HEK293 (cell line): ENCODE measurements around the gene CPE.

ENCODE experiments used
- CTCF ChIA-PET: fragments of 350-600 bp; formaldehyde crosslinking; extraction: SDS; loops from one replicate; lab custom pipeline; 2021; ENCODE audit warnings: antibody characterized with exemption; lab: Yijun Ruan, JAX
- POLR2A ChIA-PET: fragments of 300-600 bp; formaldehyde crosslinking; extraction: SDS; loops from one replicate; lab custom pipeline; 2020; ENCODE audit warnings: antibody characterized with exemption, inconsistent platforms; lab: Yijun Ruan, JAX
- H3K27ac ChIP-seq: fragments of 200-500 bp; sonication (Bioruptor generic); 2 replicates; pipeline ENCODE4 v1.5.1; 2014; ENCODE audit warnings: low read depth, low read length, control low read depth, inconsistent platforms; ENCODE audit errors: extremely low read depth
- H3K36me3 ChIP-seq, 2 experiments: fragments of 200-500 bp in 1 of 2; sonication (Bioruptor generic) in 1 of 2; 1 replicate in 1 of 2; 2 replicates in 1 of 2; pipeline ENCODE4 v1.5.1; 2014 to 2017; ENCODE audit warnings: inconsistent platforms in 2 of 2, low read length in 2 of 2; ENCODE audit not compliant: control insufficient read depth in 2 of 2, insufficient read depth in 1 of 2
- H3K4me1 ChIP-seq: fragments of 200-500 bp; sonication (Bioruptor generic); 2 replicates; pipeline ENCODE4 v1.5.1; 2014; ENCODE audit warnings: mild to moderate bottlenecking, low read length, inconsistent platforms; ENCODE audit not compliant: control insufficient read depth, insufficient read depth
- H3K4me3 ChIP-seq: 2 replicates; pipeline ENCODE4 v1.5.1; 2011; ENCODE audit warnings: low read depth, mild to moderate bottlenecking, control low read depth, low read length, moderate library complexity
- H3K9me3 ChIP-seq: fragments of 200-500 bp; sonication (Bioruptor generic); 2 replicates; pipeline ENCODE4 v1.5.1; 2014; ENCODE audit warnings: low read depth, low read length, inconsistent platforms; ENCODE audit not compliant: control insufficient read depth, insufficient read depth
- GLIS2 ChIP-seq: fragments of 450-650 bp; formaldehyde crosslinking; IDR thresholded peaks from 2 replicates; pipeline ENCODE4 v1.5.1; 2016; ENCODE audit warnings: missing biosample characterization, missing genetic modification characterization
- HIC1 ChIP-seq: fragments of 450-650 bp; formaldehyde crosslinking; IDR thresholded peaks from 2 replicates; pipeline ENCODE4 v1.5.1; 2016; ENCODE audit warnings: missing biosample characterization, missing genetic modification characterization
- KLF8 ChIP-seq: fragments of 450-650 bp; formaldehyde crosslinking; IDR thresholded peaks from 2 replicates; pipeline ENCODE4 v1.5.1; 2016; ENCODE audit warnings: missing biosample characterization, missing genetic modification characterization
- MZF1 ChIP-seq: fragments of 450-650 bp; formaldehyde crosslinking; IDR thresholded peaks from 2 replicates; pipeline ENCODE4 v1.5.1; 2017; ENCODE audit warnings: missing biosample characterization, missing genetic modification characterization, borderline replicate concordance
- OSR2 ChIP-seq: fragments of 450-650 bp; formaldehyde crosslinking; IDR thresholded peaks from 2 replicates; pipeline ENCODE4 v1.5.1; 2016; ENCODE audit warnings: missing biosample characterization, missing genetic modification characterization
- PBX3 ChIP-seq: sonication (generic); formaldehyde crosslinking; IDR thresholded peaks from 2 replicates; pipeline ENCODE4 v1.8.1; 2022; ENCODE audit warnings: mild to moderate bottlenecking, moderate library complexity, missing genetic modification reagents
- RBAK ChIP-seq: fragments of 450-650 bp; formaldehyde crosslinking; IDR thresholded peaks from 2 replicates; pipeline ENCODE4 v1.5.1; 2016; ENCODE audit warnings: missing biosample characterization, missing genetic modification characterization
- REPIN1 ChIP-seq: fragments of 450-650 bp; formaldehyde crosslinking; IDR thresholded peaks from 2 replicates; pipeline ENCODE4 v1.5.1; 2017; ENCODE audit warnings: missing biosample characterization, missing genetic modification characterization, low read depth
- TCF7L2 ChIP-seq: IDR thresholded peaks from 2 replicates; pipeline ENCODE4 v1.6.1; 2011; ENCODE audit warnings: low read depth, mild to moderate bottlenecking, inconsistent platforms, low read length, moderate library complexity, borderline replicate concordance
- WT1 ChIP-seq: fragments of 450-650 bp; formaldehyde crosslinking; IDR thresholded peaks from 2 replicates; pipeline ENCODE4 v1.5.1; 2016; ENCODE audit warnings: missing biosample characterization, missing genetic modification characterization
- ZBTB20 ChIP-seq: fragments of 450-650 bp; formaldehyde crosslinking; IDR thresholded peaks from 2 replicates; pipeline ENCODE4 v1.5.1; 2016; ENCODE audit warnings: missing biosample characterization, missing genetic modification characterization
- ZBTB48 ChIP-seq: fragments of 450-650 bp; formaldehyde crosslinking; IDR thresholded peaks from 2 replicates; pipeline ENCODE4 v1.5.1; 2016; ENCODE audit warnings: missing biosample characterization, missing genetic modification characterization
- ZBTB7A ChIP-seq: fragments of 450-650 bp; formaldehyde crosslinking; IDR thresholded peaks from 2 replicates; pipeline ENCODE4 v1.5.1; 2016; ENCODE audit warnings: low read depth, missing biosample characterization, missing genetic modification characterization
- ZNF155 ChIP-seq: fragments of 450-650 bp; formaldehyde crosslinking; IDR thresholded peaks from 2 replicates; pipeline ENCODE4 v1.5.1; 2016; ENCODE audit warnings: missing biosample characterization, missing genetic modification characterization
- ZNF214 ChIP-seq: fragments of 450-650 bp; formaldehyde crosslinking; IDR thresholded peaks from 2 replicates; pipeline ENCODE4 v1.5.1; 2017; ENCODE audit warnings: missing biosample characterization, mild to moderate bottlenecking, missing genetic modification characterization, borderline replicate concordance
- ZNF341 ChIP-seq: fragments of 450-650 bp; formaldehyde crosslinking; IDR thresholded peaks from 2 replicates; pipeline ENCODE4; 2016; ENCODE audit warnings: low read depth, missing biosample characterization, missing genetic modification characterization
- ZNF423 ChIP-seq: fragments of 450-650 bp; formaldehyde crosslinking; IDR thresholded peaks from 2 replicates; pipeline ENCODE4 v1.5.1; 2016; ENCODE audit warnings: missing biosample characterization, missing genetic modification characterization
- ZNF501 ChIP-seq: fragments of 450-650 bp; formaldehyde crosslinking; IDR thresholded peaks from 2 replicates; pipeline ENCODE4 v1.5.1; 2016; ENCODE audit warnings: missing biosample characterization, missing genetic modification characterization
- ZNF626 ChIP-seq: fragments of 450-650 bp; sonication (Bioruptor Pico); formaldehyde crosslinking; IDR thresholded peaks from 2 replicates; pipeline ENCODE4 v1.5.1; 2018; ENCODE audit warnings: missing biosample characterization, missing genetic modification characterization, inconsistent platforms
- ZNF658 ChIP-seq: fragments of 450-650 bp; formaldehyde crosslinking; IDR thresholded peaks from 2 replicates; pipeline ENCODE4; 2016; ENCODE audit warnings: missing biosample characterization, missing genetic modification characterization
- ZNF660 ChIP-seq: fragments of 450-650 bp; IDR thresholded peaks from 2 replicates; pipeline ENCODE4 v1.5.1; 2018; ENCODE audit warnings: missing biosample characterization, mild to moderate bottlenecking, missing genetic modification characterization
- ZNF670 ChIP-seq: fragments of 450-650 bp; formaldehyde crosslinking; IDR thresholded peaks from 2 replicates; pipeline ENCODE4 v1.5.1; 2016; ENCODE audit warnings: missing biosample characterization, missing genetic modification characterization, low read depth
- ZNF76 ChIP-seq: fragments of 450-650 bp; formaldehyde crosslinking; IDR thresholded peaks from 2 replicates; pipeline ENCODE4; 2016; ENCODE audit warnings: low read depth, missing biosample characterization, missing genetic modification characterization, borderline replicate concordance
- ZNF768 ChIP-seq: fragments of 450-650 bp; formaldehyde crosslinking; IDR thresholded peaks from 2 replicates; pipeline ENCODE4 v1.5.1; 2018; ENCODE audit warnings: missing biosample characterization, mild to moderate bottlenecking, missing genetic modification characterization
- ZNF791 ChIP-seq: fragments of 450-650 bp; formaldehyde crosslinking; IDR thresholded peaks from 2 replicates; pipeline ENCODE4 v1.5.1; 2016; ENCODE audit warnings: missing biosample characterization, missing genetic modification characterization
- TF ChIP-seq, protein P1 (sequence below): fragments of 450-650 bp; formaldehyde crosslinking; IDR thresholded peaks from 2 replicates; pipeline ENCODE4 v1.5.1; 2016; ENCODE audit warnings: missing biosample characterization, missing genetic modification characterization
- TF ChIP-seq, protein P2 (sequence below): fragments of 450-650 bp; formaldehyde crosslinking; IDR thresholded peaks from 2 replicates; pipeline ENCODE4 v1.5.0; 2017; ENCODE audit warnings: missing biosample characterization, missing genetic modification characterization, borderline replicate concordance

Gene CPE

DNA sequence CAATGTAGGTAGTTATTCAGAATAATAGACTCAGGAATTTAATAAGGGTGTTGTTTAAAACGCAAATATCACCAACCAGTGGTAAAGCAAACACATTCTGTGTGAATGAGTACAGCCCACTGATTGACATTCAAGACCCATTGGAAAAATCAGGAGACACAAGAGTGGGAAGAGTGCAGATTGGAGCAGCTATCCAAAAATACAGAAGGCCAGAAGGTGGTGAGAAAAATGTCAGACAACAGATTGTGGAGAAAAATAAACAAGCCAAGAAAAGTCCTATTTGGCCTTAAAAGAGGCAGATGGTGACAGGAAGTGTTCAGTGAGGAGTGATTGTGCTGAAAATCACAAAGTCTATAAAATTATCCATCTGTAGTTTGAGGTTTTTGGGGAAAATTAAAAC is 39.3 kb downstream of the CPE start:
- TF ChIP-seq, protein P1, sequence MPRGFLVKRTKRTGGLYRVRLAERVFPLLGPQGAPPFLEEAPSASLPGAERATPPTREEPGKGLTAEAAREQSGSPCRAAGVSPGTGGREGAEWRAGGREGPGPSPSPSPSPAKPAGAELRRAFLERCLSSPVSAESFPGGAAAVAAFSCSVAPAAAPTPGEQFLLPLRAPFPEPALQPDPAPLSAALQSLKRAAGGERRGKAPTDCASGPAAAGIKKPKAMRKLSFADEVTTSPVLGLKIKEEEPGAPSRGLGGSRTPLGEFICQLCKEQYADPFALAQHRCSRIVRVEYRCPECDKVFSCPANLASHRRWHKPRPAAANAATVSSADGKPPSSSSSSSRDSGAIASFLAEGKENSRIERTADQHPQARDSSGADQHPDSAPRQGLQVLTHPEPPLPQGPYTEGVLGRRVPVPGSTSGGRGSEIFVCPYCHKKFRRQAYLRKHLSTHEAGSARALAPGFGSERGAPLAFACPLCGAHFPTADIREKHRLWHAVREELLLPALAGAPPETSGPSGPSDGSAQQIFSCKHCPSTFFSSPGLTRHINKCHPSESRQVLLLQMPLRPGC (tag by site-specific recombination), result no peak
- no peak for TF ChIP-seq ZNF214 (tag by site-specific recombination)
- TF ChIP-seq HIC1 (tag by site-specific recombination), result no peak
- no peak for TF ChIP-seq KLF8 (tag by site-specific recombination)
- no peak for TF ChIP-seq RBAK
- no peak for TF ChIP-seq GLIS2 (tag by site-specific recombination)
- no peak for TF ChIP-seq ZBTB48 (tag by site-specific recombination)
- TF ChIP-seq ZNF76, result no peak
- TF ChIP-seq TCF7L2, result no peak
- TF ChIP-seq ZNF660 (tag by site-specific recombination), result no peak
- no peak for TF ChIP-seq ZNF501 (tag by site-specific recombination)
- no peak for TF ChIP-seq ZNF768 (tag by site-specific recombination)
- TF ChIP-seq ZNF658 (tag by site-specific recombination), result no peak
- no peak for TF ChIP-seq ZNF670
- TF ChIP-seq WT1, result no peak
- no peak for TF ChIP-seq ZBTB7A (tag by site-specific recombination)
- TF ChIP-seq PBX3 (CRISPR knock-in tag), result no peak
- no peak for TF ChIP-seq OSR2 (tag by site-specific recombination)
- no peaks in the 10 kb centered on the region for H3K36me3 ChIP-seq
- ChIA-PET CTCF (no interaction called here), POLR2A (no interaction called here)
- no peaks in the 10 kb centered on the region for H3K9me3 ChIP-seq
- H3K27ac ChIP-seq, result no peak overlapping the region
- no peaks in the 10 kb centered on the region; the same call in 1 of the 2 replicates for H3K4me1 ChIP-seq
- no peak overlapping the region for H3K4me3 ChIP-seq

GRCh38 chr4:165425629-165426028 is 46.8 kb downstream of the CPE start:
- TF ChIP-seq REPIN1 (no peak), ZNF626 (tag by site-specific recombination) (no peak), ZNF423 (no peak), ZNF155 (tag by site-specific recombination) (no peak), ZBTB20 (no peak), MZF1 (tag by site-specific recombination) (no peak), ZNF791 (tag by site-specific recombination) (no peak), ZNF341 (tag by site-specific recombination) (no peak)
- TF ChIP-seq, protein P2, sequence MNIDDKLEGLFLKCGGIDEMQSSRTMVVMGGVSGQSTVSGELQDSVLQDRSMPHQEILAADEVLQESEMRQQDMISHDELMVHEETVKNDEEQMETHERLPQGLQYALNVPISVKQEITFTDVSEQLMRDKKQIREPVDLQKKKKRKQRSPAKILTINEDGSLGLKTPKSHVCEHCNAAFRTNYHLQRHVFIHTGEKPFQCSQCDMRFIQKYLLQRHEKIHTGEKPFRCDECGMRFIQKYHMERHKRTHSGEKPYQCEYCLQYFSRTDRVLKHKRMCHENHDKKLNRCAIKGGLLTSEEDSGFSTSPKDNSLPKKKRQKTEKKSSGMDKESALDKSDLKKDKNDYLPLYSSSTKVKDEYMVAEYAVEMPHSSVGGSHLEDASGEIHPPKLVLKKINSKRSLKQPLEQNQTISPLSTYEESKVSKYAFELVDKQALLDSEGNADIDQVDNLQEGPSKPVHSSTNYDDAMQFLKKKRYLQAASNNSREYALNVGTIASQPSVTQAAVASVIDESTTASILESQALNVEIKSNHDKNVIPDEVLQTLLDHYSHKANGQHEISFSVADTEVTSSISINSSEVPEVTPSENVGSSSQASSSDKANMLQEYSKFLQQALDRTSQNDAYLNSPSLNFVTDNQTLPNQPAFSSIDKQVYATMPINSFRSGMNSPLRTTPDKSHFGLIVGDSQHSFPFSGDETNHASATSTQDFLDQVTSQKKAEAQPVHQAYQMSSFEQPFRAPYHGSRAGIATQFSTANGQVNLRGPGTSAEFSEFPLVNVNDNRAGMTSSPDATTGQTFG (tag by site-specific recombination), result no peak
- Histone ChIP-seq H3K4me3 (no peak overlapping the region), H3K9me3 (no peaks in the 10 kb centered on the region), H3K36me3 (no peaks in the 10 kb centered on the region), H3K4me1 (no peaks in the 10 kb centered on the region), H3K27ac (no peak overlapping the region)
- ChIA-PET POLR2A (no interaction called here), CTCF (no interaction called here)
